Head of caudate nucleus (tissue), 42 donors: ENCODE results near the gene PPOX.

Source experiments
- DNase-seq, 42 donors: peaks; one replicate each; pipeline versions ENCODE4 v3.0.0 to v3.0.0-alpha.2; 2020 to 2021; ENCODE audit warnings: mixed read lengths in 7 of 42
- intact Hi-C: fragments of 100-400 bp; cut with DNase I; formaldehyde crosslinking; loops from one replicate; pipeline ENCODE4 v1.15.0; 2022

PPOX gene

GRCh38 chr1:161172349-161172748 is 6.1 kb downstream of the PPOX start:
- intact Hi-C loops = no loop called here
- DNase-seq = no peak

- intact Hi-C loops = no loop called here
- DNase-seq = no peak
Observed at GRCh38 chr1:161172776-161173376, 6.7 kb downstream of the PPOX start.

- no peak for DNase-seq
- intact Hi-C loops = no loop called here
Observed at GRCh38 chr1:161173711-161174110, 7.5 kb downstream of the PPOX start.

GRCh38 chr1:161174911-161175310 is 8.7 kb downstream of the PPOX start:
- no peak for DNase-seq
- intact Hi-C loops = no loop called here

- intact Hi-C loops = no loop called here
- no peak for DNase-seq
Observed at GRCh38 chr1:161175771-161176453, 9.7 kb downstream of the PPOX start.

GRCh38 chr1:161176468-161177111 is 10.4 kb downstream of the PPOX start:
- DNase-seq = no peak
- intact Hi-C loops = no loop called here

- intact Hi-C loops = no loop called here
Observed at GRCh38 chr1:161177112-161177935, 11.1 kb downstream of the PPOX start, which contains the start of gene B4GALT3. Gene B4GALT3, minus strand, starts transcription at chr1:161177507. Its CDS starts 1,447 bp downstream, at chr1:161176060.

GRCh38 chr1:161177936-161178244 is 11.7 kb downstream of the PPOX start:
- intact Hi-C loops = no loop called here
- DNase-seq = no peak

More at GRCh38 chr1:161177112-161177935, 11.1 kb downstream of the PPOX start, which contains the start of gene B4GALT3:
- DNase-seq = peak; percentile 87 to 98 (median 94)

GRCh38 chr1:161179698-161180097 is 13.5 kb downstream of the PPOX start:
- DNase-seq = no peak
- intact Hi-C loops = no loop called here

- intact Hi-C loops = no loop called here
- no peak for DNase-seq
Observed at GRCh38 chr1:161180639-161181038, 14.4 kb downstream of the PPOX start.

- intact Hi-C loops = no loop called here
- no peak for DNase-seq
Observed at GRCh38 chr1:161182214-161182613, 16.0 kb downstream of the PPOX start.

GRCh38 chr1:161185282-161185682 is 19.1 kb downstream of the PPOX start:
- DNase-seq = peak in 24 of 42 donors; percentile 37 to 73 (median 54)
- intact Hi-C loops = no loop called here

- DNase-seq = no peak
- intact Hi-C loops = no loop called here
Observed at GRCh38 chr1:161185732-161186311, 19.6 kb downstream of the PPOX start.

- intact Hi-C loops = no loop called here
- DNase-seq = peak in 1 of 42 donors; percentile 19
Observed at GRCh38 chr1:161187311-161187710, 21.1 kb downstream of the PPOX start.

GRCh38 chr1:161188381-161188780 is 22.2 kb downstream of the PPOX start:
- no peak for DNase-seq
- intact Hi-C loops = no loop called here

- no peak for DNase-seq
- intact Hi-C loops = no loop called here
Observed at GRCh38 chr1:161189036-161189435, 22.8 kb downstream of the PPOX start.

- peak in 19 of 42 donors; percentile 29 to 72 (median 53) for DNase-seq
- intact Hi-C loops = no loop called here
Observed at GRCh38 chr1:161190962-161191521, 24.8 kb downstream of the PPOX start.

GRCh38 chr1:161191971-161192370 is 25.7 kb downstream of the PPOX start:
- no peak for DNase-seq
- intact Hi-C loops = no loop called here
